Body of pancreas (tissue), 4 donors: ENCODE data around the gene DCBLD1.

Source experiments
- CTCF ChIP-seq, 7 experiments: fragments of 450-650 bp in 4 of 7; fragments of 200-600 bp in 3 of 7; sonication (generic) in 3 of 7; IDR thresholded peaks; one replicate each; pipeline ENCODE4 v1.5.1; 2016 to 2019; ENCODE audit warnings: antibody characterized with exemption in 7 of 7
- POLR2A ChIP-seq, 3 donors: fragments of 450-650 bp; IDR thresholded peaks; one replicate each; pipeline ENCODE4 v1.6.1; 2016; ENCODE audit warnings: antibody characterized with exemption in 3 of 3, mild to moderate bottlenecking in 2 of 3

- no peak for TF ChIP-seq CTCF (IDR thresholded peaks at IDR 0.05)
- TF ChIP-seq POLR2A (IDR thresholded peaks at IDR 0.05), result no peak
These were observed 11.0 kb downstream of the DCBLD1 start for GRCh38 chr6:117493470-117493869.
